SKM-1 treated with dmso at 0.1 percent for 144 hours (cell line): ENCODE data around the gene FBXO17.
"Not testable (repeated sequence)": the region's sequence is repeated elsewhere in the genome, so short reads cannot be mapped to it uniquely, and the experiment has no call there.

Experiments
- DNase-seq: peaks from one replicate; lab custom pipeline; 2025; ENCODE audit not compliant: unreplicated experiment; lab: John Stamatoyannopoulos, UW

Gene FBXO17, protein sequence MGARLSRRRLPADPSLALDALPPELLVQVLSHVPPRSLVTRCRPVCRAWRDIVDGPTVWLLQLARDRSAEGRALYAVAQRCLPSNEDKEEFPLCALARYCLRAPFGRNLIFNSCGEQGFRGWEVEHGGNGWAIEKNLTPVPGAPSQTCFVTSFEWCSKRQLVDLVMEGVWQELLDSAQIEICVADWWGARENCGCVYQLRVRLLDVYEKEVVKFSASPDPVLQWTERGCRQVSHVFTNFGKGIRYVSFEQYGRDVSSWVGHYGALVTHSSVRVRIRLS

DNA sequence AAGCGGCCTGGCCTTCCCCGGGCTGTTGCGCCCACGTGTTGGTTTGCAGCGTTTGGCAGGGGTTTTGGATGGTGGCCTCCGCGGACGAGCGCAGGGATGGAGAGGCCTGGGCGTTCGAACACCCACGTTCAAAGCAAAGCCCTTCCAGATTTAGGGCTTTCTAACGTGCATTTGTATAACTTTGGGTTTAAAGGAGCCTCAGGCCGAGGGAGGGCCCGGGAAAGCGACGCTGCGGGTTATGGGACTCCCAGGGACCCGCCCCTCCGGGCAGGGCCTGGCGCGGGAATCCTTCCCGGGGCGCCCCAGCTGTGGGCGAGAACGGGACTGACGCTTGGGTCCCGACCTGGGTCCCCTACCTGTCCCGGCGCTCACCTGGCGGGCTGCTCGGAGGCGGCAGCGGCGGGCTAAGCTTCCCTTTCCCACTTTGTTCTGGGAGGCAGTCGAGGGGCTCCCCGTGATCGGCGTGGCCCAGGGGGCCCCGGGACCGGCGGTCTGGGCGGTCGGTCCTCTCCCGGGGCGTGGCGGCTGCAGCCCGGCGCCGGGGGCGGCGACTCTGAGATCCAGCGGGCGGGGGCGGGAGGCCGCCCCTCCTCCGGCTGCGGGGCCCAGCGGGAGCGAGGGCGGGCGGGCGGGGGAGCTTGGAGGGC, at the start of gene FBXO17:
Gene FBXO17 (minus strand): TSS at position 529 of the 647 bp plus-strand sequence. CDS start 25,423 bp downstream, outside the sequence.
- no peak for DNase-seq

DNA sequence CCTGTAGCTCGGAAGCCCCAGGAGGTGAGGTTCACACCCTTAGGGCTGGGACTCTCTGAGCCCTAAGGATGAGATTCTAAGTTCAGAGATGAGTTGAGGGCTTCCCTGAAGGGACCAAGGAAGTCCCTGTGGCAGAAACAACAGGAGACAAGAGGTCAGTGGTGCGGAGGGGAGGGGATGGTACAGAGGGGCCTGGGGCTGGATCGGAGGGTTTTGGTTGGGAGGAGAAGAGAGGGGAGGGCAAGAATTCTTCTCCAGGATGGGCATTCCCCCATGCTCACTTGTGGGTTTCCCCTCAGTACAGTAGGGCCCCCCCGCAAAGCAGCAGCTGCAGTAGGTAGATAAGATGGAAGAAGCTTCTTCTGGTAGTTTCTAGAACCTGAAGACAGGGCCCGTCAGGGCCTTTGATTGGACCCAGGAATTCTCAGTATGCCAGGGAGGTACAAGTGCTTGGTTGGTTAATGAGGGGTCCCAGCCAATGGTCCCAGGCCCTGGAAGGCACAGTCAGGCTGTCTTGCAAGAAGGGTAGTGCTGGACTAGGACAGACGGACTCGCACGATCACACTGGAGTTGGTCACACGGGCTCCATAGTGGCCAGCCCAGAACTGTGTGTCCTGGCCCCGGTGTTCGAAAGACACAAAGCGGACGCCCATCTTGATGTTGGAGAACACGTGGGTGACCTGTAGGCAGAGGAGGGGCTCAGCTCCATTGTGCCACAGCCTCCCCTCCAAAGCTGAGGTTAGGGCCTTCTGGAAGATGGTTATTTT, 49.5 kb upstream of the FBXO17 start:
- no peak for DNase-seq

DNA sequence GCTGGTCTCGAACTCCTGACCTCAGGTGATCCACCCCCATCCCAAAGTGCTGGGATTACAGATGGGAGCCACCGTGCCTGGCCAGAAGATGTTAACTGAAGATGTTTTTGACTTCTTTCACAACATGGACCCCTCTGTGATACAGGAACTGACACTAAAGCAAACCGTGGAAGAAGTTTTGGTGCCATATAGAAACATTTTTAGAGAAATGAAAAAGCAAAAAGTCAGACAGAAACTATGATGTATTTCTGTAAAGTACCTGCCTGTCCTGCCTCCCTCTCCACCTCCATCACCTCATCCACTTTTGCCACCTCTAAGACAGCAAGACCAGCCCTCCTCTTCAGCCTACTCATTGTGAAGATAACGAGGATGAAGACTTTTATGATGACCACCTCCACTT, 45.5 kb upstream of the FBXO17 start:
- DNase-seq = no peak

DNA sequence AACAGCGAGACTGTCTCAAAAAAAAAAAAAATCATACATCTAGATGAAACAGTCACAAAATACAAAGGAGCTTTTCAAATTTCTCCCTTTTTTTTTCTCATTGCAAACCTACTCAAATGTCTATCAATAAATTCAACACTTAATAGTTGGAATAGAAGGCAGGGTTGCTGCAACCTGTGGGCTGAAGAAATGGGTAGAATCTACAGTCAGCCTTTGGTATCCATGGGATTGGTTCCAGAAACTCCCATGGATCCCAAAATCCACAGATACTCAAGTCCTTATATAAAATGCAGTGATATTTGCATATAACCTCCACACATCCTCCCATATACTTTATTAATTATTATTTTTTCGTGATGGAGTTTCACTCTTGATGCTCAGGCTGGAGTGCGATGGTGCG, 42.1 kb upstream of the FBXO17 start:
- no peak for DNase-seq

DNA sequence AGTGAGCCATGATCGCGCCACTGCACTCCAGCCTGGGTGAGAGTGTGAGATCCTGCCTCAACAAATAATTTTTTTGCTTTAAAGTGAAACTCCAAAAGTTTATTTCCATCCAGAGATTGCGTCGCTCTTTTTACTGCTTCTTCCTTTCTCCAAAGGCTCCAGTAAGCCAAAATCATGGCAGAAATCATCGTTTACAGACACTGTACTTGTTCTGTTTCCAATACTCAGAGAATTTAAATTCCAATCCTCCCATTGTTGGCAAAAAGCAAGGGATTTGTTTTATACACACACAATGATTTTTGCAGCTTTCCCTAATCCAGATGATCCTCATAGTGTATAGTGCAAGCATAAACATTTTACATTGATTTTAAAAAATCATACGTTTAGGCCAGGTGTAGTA, 41.5 kb upstream of the FBXO17 start:
- no peak for DNase-seq

DNA sequence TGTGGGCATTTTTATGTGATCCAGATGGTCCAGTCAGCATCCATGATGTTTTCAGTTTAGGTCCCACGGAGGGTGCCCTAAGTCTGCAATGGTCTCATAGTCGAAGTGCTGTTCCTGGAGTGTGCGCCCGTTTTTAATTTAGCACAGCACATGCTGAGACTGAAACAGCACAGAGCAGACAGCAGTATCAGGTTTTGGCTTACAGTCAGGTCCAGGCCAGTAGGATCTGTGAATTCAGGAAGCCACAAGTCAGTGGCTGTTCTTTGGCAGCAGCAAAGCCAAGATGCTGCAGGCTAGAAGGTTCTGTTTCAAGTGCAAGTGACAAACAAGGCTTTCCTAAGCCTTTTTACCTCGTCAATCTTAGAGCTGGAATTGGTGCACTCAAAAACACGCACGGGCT, 38.5 kb upstream of the FBXO17 start:
- DNase-seq = no peak

DNA sequence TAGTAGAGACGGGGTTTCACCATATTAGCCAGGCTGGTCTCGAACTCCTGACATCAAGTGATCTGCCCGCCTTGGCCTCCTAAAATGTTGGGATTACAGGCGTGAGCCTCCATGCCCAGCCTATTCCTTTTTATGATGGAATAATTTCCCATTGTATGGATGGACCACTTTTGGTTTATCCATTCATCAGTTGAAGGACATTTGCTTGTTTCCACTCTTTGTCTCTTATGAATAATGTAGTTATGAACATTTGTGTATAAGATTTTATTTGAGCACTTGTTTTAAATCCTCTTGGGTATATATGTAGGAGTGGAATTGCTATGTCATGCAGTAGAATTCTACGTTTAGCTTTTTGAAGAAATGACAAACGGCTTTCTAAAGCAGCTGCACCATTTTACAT, 33.5 kb upstream of the FBXO17 start:
- DNase-seq = no peak

DNA sequence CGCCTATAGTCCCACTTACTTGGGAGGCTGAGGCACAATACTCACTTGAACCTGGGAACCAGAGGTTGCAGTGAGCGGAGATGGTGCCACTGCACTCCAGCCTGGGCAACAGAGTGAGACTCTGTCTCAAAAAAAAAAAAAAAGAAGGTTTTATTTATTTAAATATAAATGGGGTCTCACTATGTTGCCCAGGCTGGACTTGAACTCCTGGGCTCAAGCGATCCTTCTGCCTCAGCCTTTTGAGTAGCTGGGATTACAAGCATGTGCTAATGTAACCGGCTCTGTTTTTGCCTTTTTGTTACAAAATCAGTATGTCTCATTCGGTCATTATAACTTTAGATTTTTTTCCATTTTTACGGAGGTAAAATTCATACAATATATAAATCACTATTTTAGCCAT, 32.6 kb upstream of the FBXO17 start:
- DNase-seq = no peak

DNA sequence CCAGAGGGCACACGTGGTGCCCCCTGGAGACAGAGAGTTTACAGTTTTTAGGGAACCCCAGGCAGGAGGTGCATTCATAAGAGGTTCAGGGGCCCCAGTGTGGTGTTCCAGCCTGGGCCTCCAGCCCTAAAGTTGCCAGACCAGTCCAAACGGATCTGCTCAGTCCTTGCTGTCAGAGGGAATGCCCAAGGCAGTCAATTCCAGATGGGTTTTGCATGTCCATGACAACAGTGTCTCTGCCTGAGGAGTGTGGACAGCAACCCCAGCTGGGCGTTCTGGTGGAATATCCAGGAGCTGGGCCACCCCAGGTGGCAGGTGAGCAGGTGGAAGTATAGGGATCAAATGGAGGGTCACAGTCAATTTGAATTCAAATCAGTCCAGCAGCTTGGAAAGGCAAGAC, 31.6 kb upstream of the FBXO17 start:
- no peak for DNase-seq

DNA sequence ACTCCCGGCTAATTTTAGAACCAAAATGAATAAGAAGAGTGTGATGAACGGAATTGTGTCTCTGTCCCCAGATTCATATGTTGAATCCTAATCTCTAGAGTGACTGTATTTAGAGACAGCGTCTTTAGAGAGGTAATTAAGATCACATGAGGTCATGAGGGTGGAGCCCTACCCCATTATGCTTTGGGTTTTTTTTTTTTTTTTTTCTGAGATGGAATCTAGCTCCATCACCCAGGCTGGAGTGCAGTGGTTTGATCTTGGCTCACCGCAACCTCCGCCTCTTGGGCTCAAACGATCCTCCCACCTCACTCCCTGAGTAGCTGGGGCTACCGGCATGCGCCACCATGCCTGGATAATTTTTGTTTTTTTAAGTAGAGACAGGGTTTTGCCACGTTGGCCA, 28.9 kb upstream of the FBXO17 start:
- DNase-seq = no peak

DNA sequence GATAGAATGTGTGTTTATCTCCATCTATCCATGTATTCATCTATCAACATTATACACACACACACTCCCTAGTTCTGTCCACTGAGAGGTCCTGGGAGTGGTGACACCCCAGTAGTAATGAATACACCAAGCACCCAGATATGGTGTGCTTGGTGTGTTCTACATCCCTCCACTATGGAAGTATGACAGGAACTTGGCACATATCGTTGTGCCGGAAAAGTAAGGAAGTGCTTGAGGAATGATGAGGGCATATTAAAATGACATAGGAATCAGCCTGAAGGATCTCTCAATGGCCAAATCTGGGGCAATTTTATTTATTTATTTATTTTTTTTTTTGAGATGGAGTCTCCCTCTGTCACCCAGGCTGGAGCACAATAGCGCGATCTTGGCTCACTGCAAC, 28.3 kb upstream of the FBXO17 start:
- DNase-seq = no peak

DNA sequence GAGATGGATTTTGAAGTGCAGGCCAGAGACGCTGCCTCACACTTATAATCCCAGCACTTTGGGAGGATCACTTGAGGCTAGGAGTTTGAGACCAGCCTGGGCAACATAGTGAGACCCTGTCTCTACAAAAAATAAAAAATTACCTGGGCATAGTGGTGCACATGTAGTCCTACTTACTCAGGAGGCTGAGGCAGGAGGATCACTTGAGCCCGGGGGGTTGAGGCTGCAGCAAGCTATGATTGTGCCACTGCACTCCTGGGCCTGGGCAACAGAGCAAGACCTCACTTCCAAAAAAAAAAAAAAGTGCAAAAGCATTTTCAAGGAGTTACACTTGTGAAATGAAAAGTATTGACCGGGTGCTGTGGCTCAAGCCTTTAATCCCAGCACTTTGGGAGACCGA, 27.6 kb upstream of the FBXO17 start:
- no peak for DNase-seq

DNA sequence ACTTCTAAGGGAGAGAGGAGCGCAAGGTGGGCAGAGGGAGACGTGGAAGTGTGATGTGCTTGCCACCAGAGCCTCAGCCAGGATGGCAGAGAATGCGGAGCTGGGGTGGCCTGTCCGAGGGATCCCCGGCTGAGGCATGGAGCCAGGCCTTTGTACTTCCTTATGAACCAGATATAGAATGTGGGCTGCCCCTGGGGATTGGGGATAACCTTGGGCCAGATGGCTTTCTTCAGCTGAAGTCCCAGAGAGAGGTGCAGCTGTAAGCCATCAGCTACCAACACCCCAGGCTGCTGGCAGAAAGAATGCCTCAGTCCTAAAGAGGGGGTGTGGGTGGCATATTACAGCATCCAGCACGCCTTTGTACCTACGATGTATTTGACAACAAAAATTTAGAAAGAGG, 25.5 kb upstream of the FBXO17 start:
- DNase-seq = no peak

DNA sequence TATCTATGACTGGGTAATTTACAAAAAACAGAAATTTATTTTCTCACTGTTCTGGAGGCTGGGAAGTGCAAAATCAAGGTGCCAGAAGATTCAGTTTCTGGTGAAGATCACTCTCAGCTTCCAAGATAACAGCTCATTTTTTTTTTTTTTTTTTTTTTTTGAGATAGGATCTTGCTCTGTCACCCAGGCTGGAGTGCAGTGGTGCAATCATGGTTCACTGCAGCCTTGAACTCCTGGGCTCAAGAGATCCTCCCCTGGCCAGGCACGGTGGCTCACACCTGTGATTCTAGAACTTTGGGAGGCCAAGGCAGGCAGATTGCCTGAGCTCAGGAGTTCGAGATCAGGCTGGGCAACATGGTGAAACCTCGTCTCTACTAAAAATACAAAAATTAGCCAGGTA, 22.0 kb upstream of the FBXO17 start:
- not testable (repeated sequence) for DNase-seq

DNA sequence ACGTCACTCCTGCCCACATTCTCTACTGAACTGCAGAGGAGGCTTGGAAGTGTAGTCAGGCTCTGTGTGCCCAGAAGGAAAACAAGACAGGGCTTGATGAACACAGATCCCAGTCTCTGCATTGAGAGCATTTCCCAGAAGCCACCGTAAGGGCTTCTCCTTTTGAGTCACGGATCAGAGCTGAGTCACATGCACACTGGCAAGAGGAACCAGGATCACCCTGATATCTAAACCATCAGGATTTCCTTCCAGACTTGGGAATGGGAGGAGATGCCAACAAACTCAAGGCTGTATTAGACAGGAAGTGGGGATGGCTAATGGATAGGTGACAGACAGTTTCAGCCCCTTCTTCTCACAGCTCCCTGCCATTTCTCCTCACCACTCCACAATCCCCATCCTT, 17.7 kb upstream of the FBXO17 start:
- DNase-seq = no peak

DNA sequence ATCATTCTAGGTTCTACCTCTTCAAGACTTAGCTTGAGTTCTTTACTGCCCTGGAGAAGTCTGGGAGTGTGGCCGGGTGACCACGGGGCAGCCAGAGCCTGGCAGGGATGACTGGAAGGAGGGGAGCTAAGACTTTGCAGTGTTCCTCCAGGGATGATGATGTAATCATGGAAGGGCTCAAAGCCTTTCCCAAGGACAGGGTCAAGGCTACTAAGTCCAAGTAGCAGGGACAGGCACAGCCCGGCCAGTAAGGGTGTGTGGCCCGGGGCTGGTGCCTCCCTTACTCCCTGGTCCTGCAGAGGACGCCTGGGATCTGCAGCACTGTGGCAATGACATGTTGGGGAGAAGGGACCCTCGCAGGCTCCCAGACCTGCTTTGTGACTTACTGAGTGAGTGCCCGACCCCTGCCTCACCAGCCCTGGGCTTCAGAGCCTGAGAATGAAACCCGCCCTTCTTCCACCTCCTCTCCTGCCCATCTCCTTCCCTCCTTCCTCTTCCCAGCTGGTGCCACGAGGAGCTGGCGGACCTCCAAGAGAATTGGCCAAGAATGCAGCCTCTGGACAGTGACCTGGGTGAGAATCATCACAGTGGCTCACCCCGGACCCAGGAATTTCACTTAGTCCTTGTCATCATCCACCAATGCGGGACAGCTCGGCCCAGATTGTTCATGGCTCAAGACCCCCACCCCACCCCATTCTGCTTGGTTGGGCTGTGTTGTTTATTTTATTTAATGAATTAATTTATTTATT, 15.6 kb upstream of the FBXO17 start:
- no peak for DNase-seq

DNA sequence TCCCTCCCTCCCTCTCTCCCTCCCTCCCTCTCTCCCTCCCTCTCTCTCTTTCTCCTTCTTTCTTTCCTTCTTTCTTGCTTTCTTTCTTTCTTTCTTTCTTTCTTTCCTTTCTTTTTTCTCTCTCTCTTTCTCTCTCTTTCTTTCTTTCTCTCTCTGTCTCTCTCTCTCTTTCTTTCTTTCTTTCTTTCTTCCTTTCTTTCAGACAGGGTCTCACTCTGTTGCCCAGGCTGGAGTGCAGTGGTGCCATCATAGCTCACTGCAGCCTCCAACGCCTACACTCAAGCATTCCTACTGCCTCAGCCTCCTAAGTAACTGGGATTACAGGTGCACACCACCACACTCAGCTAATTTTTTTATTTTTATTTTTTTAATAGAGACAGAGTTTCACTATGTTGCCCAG, 14.1 kb upstream of the FBXO17 start:
- not testable (repeated sequence) for DNase-seq

DNA sequence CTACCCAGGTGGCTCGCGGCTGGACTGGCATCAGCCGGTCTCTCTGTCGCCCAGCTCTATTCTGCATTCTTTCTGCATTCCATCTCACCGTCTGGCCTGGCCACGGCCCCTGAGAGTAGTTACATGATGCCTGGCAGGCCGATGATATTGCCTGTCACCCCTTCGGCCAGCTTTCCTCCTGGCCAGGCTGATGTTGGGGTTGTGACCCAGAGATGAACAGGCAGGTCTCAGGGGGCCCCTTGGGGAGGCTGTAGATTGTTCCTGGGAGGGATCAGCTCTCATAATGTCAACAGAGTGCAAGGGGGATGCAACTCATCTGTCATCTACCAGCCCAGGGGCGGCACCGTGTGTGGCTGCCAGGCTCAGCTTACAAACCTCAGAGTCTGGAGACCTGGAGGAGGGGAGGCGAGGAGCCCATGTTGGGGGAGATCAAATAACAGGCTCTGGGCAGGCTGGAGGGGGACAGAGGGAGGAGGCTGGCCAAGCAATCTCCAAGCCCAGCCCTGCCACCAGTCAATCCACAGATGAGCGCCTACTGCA, 13.6 kb upstream of the FBXO17 start:
- no peak for DNase-seq

DNA sequence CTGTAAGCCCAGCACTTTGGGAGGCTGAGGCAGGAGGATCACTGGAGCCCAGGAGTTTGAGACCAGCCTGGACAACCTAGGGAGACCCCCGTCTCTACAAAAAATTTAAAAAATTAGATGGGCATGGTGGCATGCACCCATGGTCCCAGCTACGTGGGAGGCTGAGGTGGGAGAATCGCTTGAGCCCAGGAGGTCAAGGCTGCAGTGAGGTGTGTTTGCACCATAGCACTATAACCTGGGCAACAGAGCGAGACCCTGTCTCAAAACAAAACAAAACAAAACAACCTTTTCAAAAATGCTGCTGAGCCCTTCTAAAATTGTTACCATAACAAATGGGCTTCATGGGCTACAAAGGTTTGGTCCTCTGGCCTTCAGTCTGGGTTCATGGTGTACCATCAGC, 13.1 kb upstream of the FBXO17 start:
- DNase-seq = not testable (repeated sequence)

DNA sequence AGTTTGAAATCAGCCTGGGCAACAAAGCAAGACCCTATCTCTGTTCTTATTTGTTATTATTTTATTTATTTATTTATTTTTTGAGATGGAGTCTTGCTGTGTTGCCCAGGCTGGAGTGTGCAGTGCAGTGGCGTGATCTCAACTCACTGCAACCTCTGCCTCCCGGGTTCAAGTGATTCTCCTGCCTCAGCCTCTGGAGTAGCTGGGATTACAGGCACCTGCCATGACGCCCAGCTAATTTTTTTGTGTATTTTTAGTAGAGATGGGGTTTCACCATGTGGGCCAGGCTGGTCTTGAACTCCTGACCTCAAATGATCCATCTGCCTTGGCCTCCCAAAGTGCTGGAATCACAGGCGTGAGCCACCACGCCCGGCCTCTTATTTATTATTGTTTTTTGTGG, 12.2 kb upstream of the FBXO17 start:
- not testable (repeated sequence) for DNase-seq

DNA sequence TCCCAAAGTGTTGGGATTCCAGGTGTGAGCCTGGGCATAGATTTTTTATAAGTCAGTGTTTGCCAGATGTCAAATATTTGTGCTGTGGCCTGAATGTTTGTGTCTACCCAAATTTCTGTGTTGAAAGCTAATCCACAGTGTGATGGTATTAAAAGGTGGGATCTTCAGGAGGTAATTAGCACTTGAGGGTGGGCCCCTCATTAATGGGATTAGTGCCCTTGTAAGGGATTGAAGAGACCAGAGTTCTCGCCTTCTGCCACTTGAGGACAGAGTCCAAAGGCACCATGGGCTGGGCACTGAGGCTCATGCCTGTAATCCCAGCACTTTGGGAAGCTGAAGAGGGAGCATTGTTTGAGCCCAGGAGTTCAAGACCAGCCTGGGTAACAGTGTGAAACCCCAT, 9.7 kb upstream of the FBXO17 start:
- DNase-seq = no peak
